Fibroblast of lung (primary cell): ENCODE results near the gene KMT2C.

Experiments
- EZH2 ChIP-seq: IDR thresholded peaks from 2 replicates; pipeline ENCODE4 v1.5.1; 2012; ENCODE audit warnings: low read length, control low read depth, mild to moderate bottlenecking; ENCODE audit errors: missing control alignments
- TF ChIP-seq, protein P1 (sequence below), 2 donors: IDR thresholded peaks in 1 of 2; conservative IDR thresholded peaks in 1 of 2; 1 replicate in 1 of 2; 2 replicates in 1 of 2; pipeline ENCODE4 v1.5.1; 2011 to 2012; ENCODE audit warnings: low read length in 2 of 2, control low read depth in 1 of 2, inconsistent platforms in 1 of 2, low read depth in 1 of 2, mild to moderate bottlenecking in 1 of 2

DNA sequence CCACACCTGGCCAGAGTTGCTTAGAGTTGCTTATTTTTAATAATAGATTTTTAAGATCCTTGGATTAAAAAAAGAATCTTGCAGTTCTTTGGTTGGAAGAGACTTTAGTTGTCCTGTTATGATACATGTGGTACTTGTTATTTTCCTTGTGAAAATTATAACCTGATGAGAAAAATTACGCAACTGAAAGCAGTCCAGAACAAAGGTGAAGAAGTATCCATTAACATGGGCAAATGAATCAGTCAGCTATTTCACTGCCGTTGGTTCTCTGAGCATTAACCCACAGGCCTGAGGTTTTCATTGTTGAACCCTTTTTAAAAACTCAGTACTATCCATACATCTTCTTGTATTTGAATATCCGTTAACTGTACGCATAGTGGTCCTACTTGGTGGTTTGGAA, 342.1 kb downstream of the KMT2C start:
- TF ChIP-seq, protein P1, sequence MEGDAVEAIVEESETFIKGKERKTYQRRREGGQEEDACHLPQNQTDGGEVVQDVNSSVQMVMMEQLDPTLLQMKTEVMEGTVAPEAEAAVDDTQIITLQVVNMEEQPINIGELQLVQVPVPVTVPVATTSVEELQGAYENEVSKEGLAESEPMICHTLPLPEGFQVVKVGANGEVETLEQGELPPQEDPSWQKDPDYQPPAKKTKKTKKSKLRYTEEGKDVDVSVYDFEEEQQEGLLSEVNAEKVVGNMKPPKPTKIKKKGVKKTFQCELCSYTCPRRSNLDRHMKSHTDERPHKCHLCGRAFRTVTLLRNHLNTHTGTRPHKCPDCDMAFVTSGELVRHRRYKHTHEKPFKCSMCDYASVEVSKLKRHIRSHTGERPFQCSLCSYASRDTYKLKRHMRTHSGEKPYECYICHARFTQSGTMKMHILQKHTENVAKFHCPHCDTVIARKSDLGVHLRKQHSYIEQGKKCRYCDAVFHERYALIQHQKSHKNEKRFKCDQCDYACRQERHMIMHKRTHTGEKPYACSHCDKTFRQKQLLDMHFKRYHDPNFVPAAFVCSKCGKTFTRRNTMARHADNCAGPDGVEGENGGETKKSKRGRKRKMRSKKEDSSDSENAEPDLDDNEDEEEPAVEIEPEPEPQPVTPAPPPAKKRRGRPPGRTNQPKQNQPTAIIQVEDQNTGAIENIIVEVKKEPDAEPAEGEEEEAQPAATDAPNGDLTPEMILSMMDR (conservative IDR thresholded peaks at IDR 0.05 in 1 of 2, IDR thresholded peaks at IDR 0.05 in 1 of 2; ENCODE audit: low read depth in 1 of 2, low read length in 2 of 2) = no peak
- no peak for TF ChIP-seq EZH2
